ENCODE results near the gene PMFBP1.

The PMFBP1 gene

GRCh38 chr16:72131036-72131435, 40.9 kb downstream of the PMFBP1 start:
- no peak for DNase-seq (ENCODE audit: low read depth in 3 of 3, low spot score in 1 of 3)

- no peak for DNase-seq (ENCODE audit: low read depth in 3 of 3, low spot score in 1 of 3)
Observed at GRCh38 chr16:72129976-72130656, 41.8 kb downstream of the PMFBP1 start.

GRCh38 chr16:72128701-72129100, 43.3 kb downstream of the PMFBP1 start:
- no peak for DNase-seq (ENCODE audit: low read depth in 3 of 3, low spot score in 1 of 3)

GRCh38 chr16:72126429-72126765, 45.6 kb downstream of the PMFBP1 start:
- no peak for DNase-seq (ENCODE audit: low read depth in 3 of 3, low spot score in 1 of 3)

- no peak for DNase-seq (ENCODE audit: low read depth in 3 of 3, low spot score in 1 of 3)
Observed at GRCh38 chr16:72125635-72126428, 46.1 kb downstream of the PMFBP1 start.

- DNase-seq (ENCODE audit: low read depth in 3 of 3, low spot score in 1 of 3) = peak; percentile 8 to 53 (median 18)
Observed at GRCh38 chr16:72124761-72125634, 47.0 kb downstream of the PMFBP1 start.

- no peak for DNase-seq (ENCODE audit: low read depth in 3 of 3, low spot score in 1 of 3)
Observed at GRCh38 chr16:72124148-72124547, 47.8 kb downstream of the PMFBP1 start.

- DNase-seq (ENCODE audit: low read depth in 3 of 3, low spot score in 1 of 3) = no peak
Observed at GRCh38 chr16:72123426-72123825, 48.5 kb downstream of the PMFBP1 start.

GRCh38 chr16:72122916-72123315, 49.0 kb downstream of the PMFBP1 start:
- no peak for DNase-seq (ENCODE audit: low read depth in 3 of 3, low spot score in 1 of 3)

GRCh38 chr16:72122308-72122707, 49.6 kb downstream of the PMFBP1 start:
- DNase-seq (ENCODE audit: low read depth in 3 of 3, low spot score in 1 of 3) = no peak

GRCh38 chr16:72120026-72120425, 51.9 kb downstream of the PMFBP1 start:
- no peak for DNase-seq (ENCODE audit: low read depth in 3 of 3, low spot score in 1 of 3)

- no peak for DNase-seq (ENCODE audit: low read depth in 3 of 3, low spot score in 1 of 3)
Observed at GRCh38 chr16:72113616-72113945, 58.4 kb downstream of the PMFBP1 start.

- no peak for DNase-seq (ENCODE audit: low read depth in 3 of 3, low spot score in 1 of 3)
Observed at GRCh38 chr16:72112906-72113615, 58.9 kb downstream of the PMFBP1 start.

GRCh38 chr16:72112452-72112792, 59.5 kb downstream of the PMFBP1 start:
- DNase-seq (ENCODE audit: low read depth in 3 of 3, low spot score in 1 of 3) = no peak

- no peak for DNase-seq (ENCODE audit: low read depth in 3 of 3, low spot score in 1 of 3)
Observed at GRCh38 chr16:72111657-72112451, 60.1 kb downstream of the PMFBP1 start.

GRCh38 chr16:72110662-72111615, 61.0 kb downstream of the PMFBP1 start:
- no peak for DNase-seq (ENCODE audit: low read depth in 3 of 3, low spot score in 1 of 3)

GRCh38 chr16:72109966-72110530, 61.9 kb downstream of the PMFBP1 start:
- no peak for DNase-seq (ENCODE audit: low read depth in 3 of 3, low spot score in 1 of 3)

GRCh38 chr16:72109300-72109699, 62.7 kb downstream of the PMFBP1 start:
- no peak for DNase-seq (ENCODE audit: low read depth in 3 of 3, low spot score in 1 of 3)
